GM21619 (cell line): Measurements from ENCODE around the gene GNAO1.

Experiments used
- ATAC-seq: cut with Tn5 transposase; IDR thresholded peaks from one replicate; pipeline ENCODE4 v1.9.1; 2021; ENCODE audit not compliant: unreplicated experiment

Gene GNAO1

DNA sequence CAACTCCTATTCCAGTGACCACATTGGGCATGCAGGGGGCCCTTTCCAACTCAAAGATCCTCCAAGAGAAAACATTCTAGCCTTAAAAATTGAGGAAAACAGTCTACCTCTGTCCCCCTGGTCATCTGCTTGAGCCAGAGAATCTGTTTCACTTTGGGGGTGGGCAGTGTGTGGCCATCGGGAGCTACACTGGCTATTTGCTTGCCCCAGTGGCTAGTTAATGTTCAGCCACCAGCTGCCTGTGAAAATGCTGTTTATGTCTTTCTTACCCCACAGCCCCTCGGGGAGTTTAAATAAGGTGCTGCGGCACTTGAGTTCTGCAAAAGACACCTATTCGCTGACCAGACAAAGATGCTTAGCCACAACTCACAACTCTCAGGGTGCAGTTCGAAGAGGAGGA is 43.4 kb downstream of the GNAO1 start:
- no peak for ATAC-seq

DNA sequence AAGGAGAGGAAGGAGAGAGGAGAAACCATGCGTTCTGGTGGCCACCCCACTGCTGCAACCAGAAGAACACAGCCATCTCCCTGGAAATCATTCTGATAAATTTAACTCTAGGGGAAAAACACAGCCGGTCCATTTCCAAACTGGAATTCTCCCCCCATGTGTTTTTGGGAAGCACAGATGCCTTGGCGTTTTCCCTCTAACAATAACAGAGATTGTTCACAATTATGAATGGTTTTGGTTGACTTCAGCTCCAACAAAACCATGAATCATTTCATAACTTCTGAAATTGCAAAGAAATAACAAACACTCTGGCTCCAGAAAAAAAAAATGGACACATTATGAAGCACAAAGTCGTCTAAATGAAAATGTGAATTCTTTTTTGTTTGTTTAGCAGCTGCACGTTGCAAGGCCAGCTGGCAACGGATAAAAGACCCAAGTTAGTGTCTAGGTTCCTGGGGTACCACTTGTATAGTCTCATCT is 46.2 kb downstream of the GNAO1 start:
- no peak for ATAC-seq

DNA sequence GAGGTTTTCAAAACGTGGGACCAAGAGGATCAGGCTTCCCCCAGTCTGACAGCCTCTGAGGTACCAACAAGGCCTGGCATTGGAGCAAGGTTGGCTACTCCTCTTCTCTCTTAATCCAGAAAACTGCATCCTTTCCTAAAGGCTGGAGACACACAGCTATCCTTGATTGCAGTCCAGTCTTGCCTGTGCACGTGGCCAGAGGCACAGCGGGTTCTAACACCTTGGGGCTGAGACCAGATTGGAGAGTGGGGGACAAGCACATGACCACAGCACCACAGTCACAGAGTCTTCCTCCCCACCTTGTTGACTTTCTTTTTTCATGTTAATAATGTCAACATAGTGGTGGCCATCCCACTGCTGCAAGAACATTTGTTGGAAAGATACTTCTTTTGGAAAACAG is 46.9 kb downstream of the GNAO1 start:
- no peak for ATAC-seq

DNA sequence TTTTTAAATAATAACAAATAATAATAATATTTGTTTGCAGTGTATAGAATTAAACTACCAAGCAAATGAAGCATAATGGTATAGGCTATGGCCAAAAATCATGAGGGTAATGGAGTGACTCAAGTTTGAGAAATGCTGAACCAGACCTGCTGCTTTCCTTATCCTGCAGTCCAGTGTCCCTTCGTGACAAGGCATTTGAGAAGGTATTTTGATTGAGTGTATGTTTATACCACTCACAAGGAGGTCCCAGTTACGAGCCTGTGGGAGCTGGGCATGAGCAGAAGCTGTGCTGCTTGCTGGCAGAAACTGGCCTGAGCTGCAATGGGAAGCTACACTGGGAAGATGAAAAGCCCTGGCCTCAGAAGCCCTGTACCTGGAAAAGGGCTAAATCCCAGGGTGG is 50.3 kb downstream of the GNAO1 start:
- no peak for ATAC-seq

DNA sequence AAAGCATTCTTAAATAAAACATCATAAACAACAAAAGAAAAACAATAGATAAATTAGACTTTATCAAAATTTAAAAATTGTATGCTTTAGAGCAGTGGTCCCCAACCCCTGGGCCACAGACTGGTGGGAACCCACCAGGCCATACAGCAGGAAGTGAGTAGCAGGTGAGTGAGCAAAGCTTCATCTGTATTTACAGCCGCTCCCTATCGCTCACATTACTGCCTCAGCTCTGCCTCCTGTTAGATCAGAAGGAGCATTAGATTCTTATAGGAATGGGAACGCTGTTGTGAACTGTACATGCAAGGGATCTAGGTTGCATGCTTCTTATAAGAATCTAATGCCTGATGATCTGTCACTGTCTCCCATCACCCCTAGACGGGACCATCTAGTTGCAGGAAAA is 51.5 kb downstream of the GNAO1 start:
- ATAC-seq, result no peak

DNA sequence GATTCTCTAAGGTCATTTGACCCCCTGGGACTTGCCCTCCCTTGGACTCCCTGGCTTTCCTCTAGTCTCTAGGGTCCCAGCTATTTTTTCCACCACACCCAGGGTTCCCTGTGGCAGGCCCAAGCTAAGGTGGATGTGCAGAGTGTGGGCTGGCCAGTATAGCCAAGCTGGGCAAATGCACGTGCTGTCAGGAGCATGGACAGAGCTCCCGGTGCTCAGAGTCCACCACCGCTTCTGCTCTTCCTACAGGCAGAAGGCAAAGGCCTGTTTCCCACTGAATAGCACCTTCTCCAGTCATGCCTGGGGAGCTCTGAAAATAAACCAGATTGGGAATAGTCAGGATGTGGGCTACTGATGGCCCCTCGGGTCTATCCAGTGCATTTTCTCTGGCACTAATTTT is 53.3 kb downstream of the GNAO1 start:
- ATAC-seq, result no peak

DNA sequence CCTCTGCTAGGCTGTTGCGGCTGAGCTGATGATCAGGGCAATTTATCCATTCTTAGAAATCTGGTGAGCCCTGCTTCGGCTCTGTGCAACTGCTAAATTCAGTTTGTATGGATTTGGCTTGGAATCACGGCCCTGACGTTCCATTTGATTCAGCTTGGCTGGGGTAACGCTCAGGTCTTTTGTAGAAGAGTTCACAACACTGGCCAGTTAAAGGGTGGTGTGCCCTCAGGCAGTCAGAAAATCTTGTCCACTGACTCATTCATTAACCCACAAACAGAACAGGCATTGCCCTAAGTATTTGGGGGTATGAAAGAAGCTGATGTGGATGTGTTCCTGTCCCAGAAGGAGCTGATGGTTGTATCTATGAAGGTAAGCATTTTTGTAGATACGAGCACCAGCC is 53.9 kb downstream of the GNAO1 start:
- no peak for ATAC-seq

DNA sequence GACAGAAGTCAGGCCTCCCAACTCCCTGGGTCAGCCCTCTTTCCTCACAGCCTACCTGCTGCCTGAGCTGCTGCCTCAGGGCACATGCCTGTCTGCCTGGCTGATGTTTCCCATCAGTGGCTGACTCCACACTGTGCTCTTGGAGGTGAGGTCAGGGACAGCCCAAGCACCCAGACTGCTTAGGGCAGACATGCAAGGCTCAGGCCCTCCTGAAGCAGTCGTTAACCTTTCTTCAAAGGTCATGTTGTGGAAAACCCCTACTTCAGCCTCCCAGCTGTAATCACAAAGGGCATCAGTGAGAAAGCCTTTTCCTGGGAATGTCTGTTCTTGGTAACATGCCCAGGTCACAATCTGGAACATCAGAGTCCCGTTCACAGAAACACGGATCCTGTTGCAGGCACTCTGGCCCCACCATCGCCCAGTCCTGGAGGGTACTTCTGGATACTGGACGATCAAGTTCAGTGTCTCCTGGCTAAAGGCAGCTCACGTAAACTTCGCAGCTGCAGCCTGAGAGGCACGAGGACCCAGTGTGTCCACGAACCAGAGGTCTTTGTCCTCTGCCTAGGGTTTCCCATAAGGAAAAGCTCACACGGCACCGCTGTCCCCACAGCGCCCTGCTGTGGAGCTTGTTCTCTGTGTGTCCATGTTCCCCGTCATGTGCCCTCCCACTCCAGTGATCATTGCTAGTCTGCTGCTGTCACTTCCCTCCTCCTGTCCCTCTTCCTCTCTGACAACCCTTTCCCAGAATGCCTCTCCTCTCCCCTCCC is 54.9 kb downstream of the GNAO1 start:
- no peak for ATAC-seq

DNA sequence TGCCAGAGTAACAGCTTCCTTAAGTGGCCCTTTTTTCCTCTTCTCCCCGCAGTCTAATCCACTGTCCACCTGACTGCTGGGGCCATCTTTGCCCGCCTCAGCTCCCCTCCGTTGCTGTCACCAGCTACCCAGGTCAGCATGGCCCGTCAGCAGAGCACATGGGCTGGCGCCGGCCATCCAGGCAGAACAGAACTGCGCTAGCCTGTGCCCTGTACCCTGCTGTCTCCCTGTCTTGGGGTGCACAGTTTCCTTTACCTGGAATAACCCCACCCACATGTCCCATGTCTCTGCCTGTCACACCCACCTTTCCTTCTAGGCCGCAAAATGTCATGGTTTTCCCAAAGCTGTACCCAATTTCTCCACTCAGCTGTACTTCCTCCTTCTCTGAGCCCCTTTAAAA is 55.7 kb downstream of the GNAO1 start:
- no peak for ATAC-seq

DNA sequence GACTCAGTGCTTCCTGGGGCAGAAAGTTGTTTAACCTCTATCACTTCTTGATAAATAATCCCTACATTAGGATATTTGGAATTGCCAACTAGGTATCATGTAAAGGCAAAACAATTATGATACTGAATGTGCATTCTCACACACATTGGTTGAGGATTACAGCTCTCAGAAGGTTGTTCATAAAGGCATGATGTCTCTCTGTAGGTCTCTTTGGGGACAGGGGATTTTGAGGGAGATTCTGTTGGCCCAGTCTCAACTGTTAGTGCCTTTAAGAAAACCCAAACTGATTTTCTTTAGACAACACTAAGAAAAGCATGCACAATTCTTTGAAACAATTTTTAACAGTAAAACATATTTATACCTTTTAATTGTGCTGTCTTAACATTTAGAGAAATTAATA is 56.5 kb downstream of the GNAO1 start:
- no peak for ATAC-seq

DNA sequence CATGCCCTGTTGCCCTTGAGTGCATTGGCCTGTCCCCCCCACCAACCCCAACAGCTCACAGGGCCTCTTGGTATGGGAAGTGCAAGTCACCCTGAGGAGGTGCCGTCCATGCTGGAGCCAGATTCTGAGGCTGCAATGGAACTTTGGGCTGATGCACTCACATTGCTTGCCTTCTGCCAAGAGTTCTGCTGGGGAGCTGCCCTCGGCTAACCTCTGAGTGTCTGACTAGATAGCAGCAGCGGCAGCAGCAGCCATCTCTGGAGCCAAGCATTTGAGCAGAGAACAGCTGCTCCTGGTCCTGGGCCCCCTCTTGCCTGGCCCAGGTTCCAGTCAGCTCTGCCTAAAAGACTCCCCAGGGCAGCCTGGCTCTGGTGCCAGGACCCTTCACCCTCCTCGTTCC is 61.5 kb downstream of the GNAO1 start:
- no peak for ATAC-seq

DNA sequence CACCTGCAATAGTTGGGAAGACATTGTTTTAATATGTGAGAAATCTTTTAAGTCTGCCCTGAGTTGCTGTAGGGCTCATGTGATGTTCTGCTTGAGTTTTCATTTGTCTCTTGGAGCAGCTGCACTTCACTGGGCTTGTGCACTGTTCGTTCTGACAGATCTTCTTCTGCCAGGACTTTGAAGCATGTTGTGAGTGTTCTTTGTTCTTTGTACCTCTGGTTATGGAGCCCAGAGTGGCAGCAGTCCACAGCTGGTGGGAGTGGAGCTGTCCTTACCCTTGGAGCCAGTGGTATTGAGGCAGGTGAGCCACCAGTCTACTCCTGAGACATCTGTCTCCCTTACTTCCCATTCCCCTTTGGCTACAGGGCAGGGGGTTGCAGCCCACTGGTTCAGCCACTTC is 64.6 kb downstream of the GNAO1 start:
- ATAC-seq, result no peak

DNA sequence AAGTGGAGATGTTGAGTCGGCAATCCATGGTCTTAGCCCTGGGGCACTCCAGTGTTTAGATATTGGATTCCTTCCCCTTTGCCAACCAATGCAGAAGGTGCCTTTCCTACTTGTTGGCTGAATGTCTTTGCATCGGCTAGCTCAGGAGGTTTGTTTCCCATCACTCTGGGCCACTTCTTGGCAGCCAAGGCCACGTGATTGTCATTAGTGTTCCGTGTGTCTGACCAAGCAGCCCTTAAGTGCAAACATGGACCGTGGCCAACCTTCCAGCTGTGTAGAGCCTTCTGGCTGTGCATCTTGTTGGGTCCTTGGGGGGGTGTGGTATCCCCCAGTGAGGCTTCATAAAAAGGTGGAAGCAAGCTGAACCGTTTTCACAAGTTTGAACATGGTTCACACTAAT is 66.0 kb downstream of the GNAO1 start:
- ATAC-seq, result no peak

DNA sequence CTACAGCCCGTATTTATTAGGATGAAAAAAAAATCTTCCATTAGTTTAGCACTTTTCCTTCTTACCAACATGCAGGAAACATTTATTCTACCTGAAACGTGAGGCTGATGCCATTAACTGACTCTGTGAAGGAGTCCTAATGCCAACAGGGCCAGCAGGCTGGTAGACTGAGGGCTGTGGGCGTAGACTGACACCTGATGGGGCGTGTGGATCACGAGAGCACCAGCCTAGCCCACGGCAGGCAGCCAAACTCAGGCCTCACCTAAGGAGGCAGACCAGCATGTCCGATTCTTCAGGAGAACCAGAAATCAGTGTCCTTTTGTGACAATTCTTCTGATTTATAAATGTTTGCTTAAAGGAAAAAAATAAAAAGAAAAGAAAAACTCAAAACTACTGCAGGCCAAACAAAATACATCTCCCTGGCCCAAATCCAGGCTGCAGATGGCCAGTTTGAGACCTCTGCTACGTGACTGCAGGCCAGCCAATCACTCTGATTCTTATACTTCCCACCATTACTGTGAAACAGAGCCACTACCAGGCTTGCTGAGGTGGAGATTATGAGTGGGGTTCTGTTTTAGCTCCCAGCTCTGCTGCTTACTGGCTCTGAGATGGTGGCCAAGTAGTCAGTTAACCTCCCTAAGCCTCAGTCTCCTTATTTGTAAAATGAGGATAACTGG is 66.5 kb downstream of the GNAO1 start:
- no peak for ATAC-seq

DNA sequence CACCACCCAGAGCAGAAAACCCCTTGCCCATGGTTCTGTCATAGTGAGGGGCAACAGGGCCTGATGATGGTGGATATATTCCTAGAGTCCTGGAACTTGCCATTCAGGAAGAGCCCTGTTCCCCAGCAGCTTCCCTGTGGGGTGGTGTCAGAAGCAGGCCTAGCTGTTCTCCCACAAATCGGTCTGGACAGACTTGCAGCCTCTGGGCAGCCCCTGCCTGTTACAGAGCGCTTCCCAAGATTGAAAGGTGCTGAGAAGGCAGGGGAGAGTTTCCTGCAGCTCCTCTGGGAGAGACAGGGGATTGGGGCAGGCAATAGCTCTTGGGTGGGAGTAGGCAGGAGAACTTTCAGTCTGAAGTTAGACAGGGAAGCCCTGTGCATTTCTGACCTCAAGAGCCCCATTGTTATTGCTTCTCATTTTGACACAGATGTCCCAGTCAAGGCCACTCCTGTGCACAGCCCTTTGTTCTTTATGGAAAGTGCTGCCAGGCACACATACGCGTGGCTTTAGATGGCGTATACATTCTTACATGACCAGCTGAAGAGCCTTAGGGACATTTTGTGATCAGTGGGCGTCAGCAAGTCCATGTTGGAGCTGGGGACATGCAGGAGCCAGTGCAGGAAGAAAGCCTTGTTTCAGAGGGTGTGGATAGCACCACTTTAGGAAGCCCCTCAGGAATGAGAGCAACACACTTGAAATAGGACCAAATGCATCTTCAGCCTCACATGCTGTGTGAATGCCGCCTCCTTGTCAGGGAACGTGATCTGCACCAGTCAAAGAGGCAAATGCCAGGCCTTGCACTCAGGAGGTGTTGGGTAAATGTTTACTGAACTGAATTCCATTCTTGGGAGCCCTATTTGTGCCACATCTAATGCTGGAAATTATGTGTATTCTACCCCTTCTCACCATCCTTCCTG is 67.5 kb downstream of the GNAO1 start:
- ATAC-seq, result no peak

DNA sequence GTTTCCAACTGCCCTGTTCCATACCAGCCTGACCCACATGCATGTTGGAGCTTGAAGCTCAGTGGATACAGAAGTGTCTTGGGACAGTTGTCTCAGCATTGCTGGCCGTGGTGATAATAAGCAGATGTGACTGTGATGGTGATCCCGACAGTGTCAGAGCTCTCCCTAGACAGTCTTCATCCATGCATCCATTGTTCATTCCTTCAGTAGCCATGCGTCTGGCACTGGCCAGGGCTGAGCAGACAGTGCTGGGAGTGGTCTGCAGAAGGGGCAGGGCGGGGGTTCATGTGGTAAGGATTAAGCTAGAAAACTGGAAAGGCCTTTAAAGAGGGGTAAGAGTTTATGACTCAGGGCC is 68.1 kb downstream of the GNAO1 start:
- no peak for ATAC-seq

DNA sequence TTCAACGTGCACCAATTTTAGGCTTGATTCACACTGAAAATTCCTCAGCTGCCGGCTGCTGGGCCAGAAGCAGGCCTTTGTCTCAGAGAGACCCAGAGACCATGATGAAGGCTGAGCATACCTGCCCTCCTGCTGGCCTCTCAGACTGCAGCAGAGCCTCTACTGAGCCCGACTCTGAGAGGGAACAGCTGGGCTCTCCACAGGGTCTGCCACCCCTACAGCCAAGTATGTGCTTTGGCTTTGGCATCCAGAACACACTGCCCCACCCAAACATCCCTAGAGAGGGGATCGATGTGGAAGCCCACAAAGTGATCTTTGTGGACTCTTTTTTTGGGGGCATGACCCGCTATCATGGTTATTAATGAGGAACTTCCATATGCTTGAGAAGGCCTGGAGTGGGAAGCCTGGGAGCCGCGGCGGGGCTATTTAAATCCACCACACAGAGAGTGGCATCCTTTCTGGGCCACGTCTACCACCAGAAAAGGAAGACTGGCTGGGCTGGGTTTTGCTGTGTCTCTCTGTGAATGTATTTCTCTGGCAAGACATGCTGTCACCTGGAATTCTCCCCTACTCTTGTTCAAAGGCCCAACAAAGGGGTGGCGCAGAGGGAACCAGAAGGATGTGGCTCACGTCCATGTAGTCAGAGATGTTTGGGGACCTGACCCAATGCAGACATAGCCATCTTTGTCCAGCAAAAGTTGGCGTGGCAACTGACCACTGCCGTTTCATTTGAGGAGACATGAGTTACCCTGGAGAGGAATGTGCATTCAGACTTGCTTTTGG is 69.3 kb downstream of the GNAO1 start:
- no peak for ATAC-seq

DNA sequence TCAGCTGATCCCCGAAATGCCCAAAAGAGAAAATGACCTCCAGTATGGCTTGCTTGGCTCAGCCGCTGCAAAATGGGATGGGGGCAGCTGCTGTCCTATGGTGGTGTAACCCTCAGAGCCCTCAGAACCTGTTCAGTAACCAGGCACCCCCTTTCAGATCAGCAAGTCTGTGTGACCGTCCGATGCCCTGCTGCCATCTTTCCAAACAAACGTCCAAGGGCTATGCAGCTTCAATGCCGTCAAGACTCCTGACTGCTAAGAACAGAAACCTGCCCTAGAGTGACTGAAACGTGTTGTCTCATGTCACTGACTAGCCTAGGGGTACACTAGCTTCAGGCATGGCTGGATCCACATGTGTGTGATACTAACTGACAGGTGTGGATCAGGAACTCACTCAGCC is 70.4 kb downstream of the GNAO1 start:
- no peak for ATAC-seq

DNA sequence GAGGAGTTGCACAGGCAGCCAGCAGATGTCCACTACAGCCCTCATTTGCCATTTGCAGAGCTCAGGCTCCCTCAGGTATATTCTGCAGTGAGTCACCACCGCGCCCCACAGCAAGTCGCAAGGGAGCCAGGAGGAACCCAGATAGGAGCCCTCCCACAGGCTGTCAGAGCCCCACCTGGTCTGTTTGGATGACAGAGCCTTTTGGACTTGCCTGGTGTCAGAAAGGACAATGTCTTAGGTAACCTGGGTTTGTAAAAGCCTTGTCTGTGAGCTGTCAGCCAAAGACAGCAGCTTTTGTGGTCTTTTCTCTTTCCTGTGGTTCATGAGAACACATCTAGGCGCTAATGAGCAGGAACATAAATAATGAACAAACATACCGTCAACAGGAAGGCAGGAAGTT is 70.9 kb downstream of the GNAO1 start:
- ATAC-seq, result no peak

DNA sequence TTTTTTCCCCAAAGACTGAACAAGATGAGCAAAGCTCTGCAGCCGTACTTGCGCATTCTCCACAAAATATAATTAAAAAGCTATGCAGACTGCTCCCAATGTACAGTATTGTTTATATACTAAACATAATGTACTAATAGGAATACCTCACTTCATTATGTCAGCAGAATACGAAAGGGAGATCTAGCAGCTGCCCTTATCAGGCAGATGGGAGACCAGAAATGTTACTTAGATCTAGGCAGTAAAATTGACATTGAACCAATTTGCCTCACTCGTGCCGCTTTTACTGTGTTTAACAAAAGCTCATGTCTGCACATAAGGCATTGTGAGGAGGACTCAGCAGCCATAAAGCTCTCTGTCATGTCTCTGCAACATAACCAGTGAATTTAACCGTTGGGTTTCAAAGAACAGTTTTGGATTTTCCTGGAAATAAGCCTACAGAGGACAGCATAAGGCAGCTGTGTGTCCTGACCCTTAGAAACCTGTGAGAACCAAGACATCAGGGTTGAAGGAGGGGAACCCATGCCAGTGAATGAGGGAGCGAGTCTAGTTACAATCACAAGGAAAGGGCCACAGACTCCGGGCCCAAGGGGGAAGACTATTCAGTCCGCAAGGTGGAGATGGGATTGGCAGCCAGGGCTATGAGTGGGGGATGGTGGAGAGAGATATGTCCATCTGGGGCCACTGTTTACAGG is 71.4 kb downstream of the GNAO1 start:
- no peak for ATAC-seq
